Measurements from ENCODE around the gene NLGN4X.

NLGN4X gene

GRCh38 chrX:5867778-5868177 lies 360.9 kb downstream of the NLGN4X start:
- DNase-seq (ENCODE audit: low spot score), result no peak

DNA sequence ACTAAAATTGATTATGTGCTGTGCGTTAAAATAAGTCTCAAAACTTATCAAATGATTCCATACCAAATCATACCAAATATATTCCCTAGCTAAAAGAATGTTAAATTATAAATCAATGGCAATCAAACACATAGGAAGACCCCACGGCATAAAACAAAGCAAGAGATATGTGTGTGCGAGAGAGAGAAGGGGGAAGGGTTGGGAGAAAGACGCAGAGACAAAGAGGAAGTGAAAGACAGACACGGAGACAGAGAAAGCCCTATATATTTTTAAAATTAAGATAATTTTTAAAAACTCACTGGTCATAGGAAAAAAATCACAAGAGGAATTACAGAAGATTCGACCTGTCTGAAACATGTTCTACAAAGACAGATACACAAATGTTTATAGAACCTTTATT lies 371.4 kb downstream of the NLGN4X start:
- no peak for DNase-seq (ENCODE audit: low spot score)

DNA sequence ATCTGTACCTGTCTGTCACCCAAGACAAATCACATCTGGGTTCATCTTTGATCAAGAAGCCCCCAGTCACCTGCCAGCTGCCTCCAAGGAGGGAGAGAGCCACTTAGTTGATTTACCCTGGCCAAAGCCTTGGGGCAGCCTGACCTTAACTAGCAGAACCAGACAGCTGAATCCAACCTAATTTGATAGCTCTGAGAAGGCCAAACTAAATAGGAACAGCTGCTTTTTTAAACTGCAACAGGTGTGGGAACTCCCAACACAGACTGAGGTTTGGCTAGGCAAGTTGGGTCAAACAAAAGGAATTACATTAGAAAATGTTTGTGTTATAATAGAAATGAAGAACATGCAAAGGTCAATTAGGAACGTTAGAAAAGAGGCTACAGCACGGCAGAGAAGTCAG lies 375.7 kb downstream of the NLGN4X start:
- no peak for DNase-seq (ENCODE audit: low spot score)

DNA sequence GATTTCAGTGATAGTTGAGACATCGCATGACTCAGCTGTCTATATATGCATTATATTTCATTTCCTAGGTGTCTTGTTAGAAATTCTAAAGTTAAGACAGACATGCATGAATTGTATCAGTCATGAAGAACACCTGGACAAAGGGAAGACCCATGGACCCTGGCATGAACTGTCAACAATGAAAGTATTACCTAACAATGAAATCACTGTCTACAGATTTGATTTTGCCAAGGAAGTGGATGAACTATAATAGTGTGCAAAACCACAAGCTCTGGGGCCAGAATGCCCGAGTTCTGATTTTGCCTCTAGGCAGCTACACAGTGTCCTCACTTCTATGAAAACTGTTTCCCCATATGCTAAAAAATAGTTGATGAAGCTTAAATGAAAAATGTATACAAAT lies 386.1 kb downstream of the NLGN4X start:
- no peak for DNase-seq (ENCODE audit: low spot score)
